HepG2 (cell line): ENCODE measurements around the gene FSIP1. TPM values are rescaled to one million over a fixed set of nuclear protein-coding genes. Genes with fewer than 3 reads are reported as not detected.

Source experiments
- ATF5 ChIP-seq: sonication (generic); formaldehyde crosslinking; IDR thresholded peaks from 2 replicates; pipeline ENCODE4 v1.4.0; 2020; ENCODE audit warnings: mild to moderate bottlenecking, low read depth, missing genetic modification reagents
- FOXO1 ChIP-seq: sonication (generic); formaldehyde crosslinking; IDR thresholded peaks from 2 replicates; pipeline ENCODE4 v1.4.0; 2020; ENCODE audit warnings: missing genetic modification reagents
- FOXP4 ChIP-seq: sonication (generic); formaldehyde crosslinking; IDR thresholded peaks from 2 replicates; pipeline ENCODE4 v1.4.0; 2020; ENCODE audit warnings: missing genetic modification reagents
- KIAA2018 ChIP-seq: sonication (generic); formaldehyde crosslinking; IDR thresholded peaks from 2 replicates; pipeline ENCODE4 v1.5.0; 2020; ENCODE audit warnings: mild to moderate bottlenecking, missing genetic modification reagents, borderline replicate concordance
- PAF1 ChIP-seq: IDR thresholded peaks from 2 replicates; pipeline ENCODE4 v1.6.1; 2016; ENCODE audit warnings: missing genetic modification reagents, missing compliant biosample characterization
- SRSF1 ChIP-seq: fragments of 200-400 bp; formaldehyde crosslinking; optimal IDR thresholded peaks from 2 replicates; pipeline ENCODE3; 2017; ENCODE audit warnings: mild to moderate bottlenecking, low read depth, low read length, moderate library complexity
- ZBTB4 ChIP-seq: sonication (generic); formaldehyde crosslinking; IDR thresholded peaks from 2 replicates; pipeline ENCODE4 v1.4.0; 2020; ENCODE audit warnings: missing genetic modification reagents, mild to moderate bottlenecking, borderline replicate concordance
- ZMYM4 ChIP-seq: sonication (generic); formaldehyde crosslinking; IDR thresholded peaks from 2 replicates; pipeline ENCODE4 v1.8.1; 2023; ENCODE audit warnings: mild to moderate bottlenecking, missing genetic modification reagents
- ZNF652 ChIP-seq: IDR thresholded peaks from 2 replicates; pipeline ENCODE4 v1.6.1; 2016; ENCODE audit warnings: low read depth, borderline replicate concordance
- ZNF768 ChIP-seq: sonication (generic); formaldehyde crosslinking; IDR thresholded peaks from 2 replicates; pipeline ENCODE4 v1.4.0; 2020; ENCODE audit warnings: missing genetic modification reagents
- ZNF775 ChIP-seq: sonication (generic); formaldehyde crosslinking; IDR thresholded peaks from 2 replicates; pipeline ENCODE4 v1.4.0; 2020; ENCODE audit warnings: missing genetic modification reagents, mild to moderate bottlenecking, moderate library complexity, borderline replicate concordance
- polyA plus RNA-seq, 8 experiments: library from polyadenylated mRNA; depleted of rRNA in 3 of 8; stranded (reverse) in 7 of 8; unstranded in 1 of 8; fragments of >200 nt; fragmentation: Illumina TruSeq in 4 of 8; extraction: Trizol in 4 of 8; gene quantifications; 2 replicates each; pipeline versions ENCODE4 v1.2.1 to v1.2.3, GENCODE V29; 2011 to 2016; ENCODE audit warnings: low read depth in 4 of 8, missing spikeins in 1 of 8, mixed read lengths in 1 of 8; ENCODE audit not compliant: insufficient read depth in 1 of 8
- total RNA-seq, 5 experiments: library from RNA; depleted of rRNA; stranded (reverse); fragments of >200 nt; fragmentation: Illumina TruSeq; extraction: Trizol; gene quantifications; 2 replicates each; pipeline ENCODE4 v1.2.3, GENCODE V29; 2016; ENCODE audit warnings: low read depth in 1 of 5

The FSIP1 gene
- total and polyA plus RNA-seq, 2 of the 13 experiments (the other 11 are each of a cell fraction or from before 2014, with no cell fraction given): 0.18 TPM; not detected in 1

- TF ChIP-seq ZBTB4: peak; percentile 52; the same call in 1 of the 2 replicates
- TF ChIP-seq FOXO1 (CRISPR knock-in tag): no peak; the same call in 1 of the 2 replicates
- no peak for TF ChIP-seq ATF5 (CRISPR knock-in tag)
- no peak for TF ChIP-seq ZNF775 (CRISPR knock-in tag)
- peak; percentile 45; the same call in 1 of the 2 replicates for TF ChIP-seq FOXP4
- TF ChIP-seq SRSF1: no peak
- TF ChIP-seq ZMYM4 (CRISPR knock-in tag): peak; percentile 97
- no peak for TF ChIP-seq KIAA2018 (CRISPR knock-in tag)
- no peak for TF ChIP-seq ZNF652
- TF ChIP-seq ZNF768: peak; percentile 25; the same call in 1 of the 2 replicates
- no peak for TF ChIP-seq PAF1 (CRISPR knock-in tag)
Measured at GRCh38 chr15:39782441-39783138, at the start of gene FSIP1 (continued).
